Transverse colon (tissue), 4 donors: ENCODE measurements around the gene NMRK2. TPM values are rescaled to one million over a fixed set of nuclear protein-coding genes. Genes with fewer than 3 reads are reported as not detected.

ENCODE experiments used
- DNase-seq: peaks from one replicate; pipeline ENCODE4 v3.0.0-alpha.2; 2019
- H3K27ac ChIP-seq, 4 donors: fragments of 200-600 bp; sonication (generic); 2 replicates each; pipeline ENCODE4 v1.5.1; 2016 to 2018; ENCODE audit warnings: inconsistent platforms in 4 of 4
- H3K27me3 ChIP-seq: fragments of 200-600 bp; sonication (generic); 2 replicates; pipeline ENCODE4 v1.5.1; 2017; ENCODE audit warnings: inconsistent platforms
- H3K36me3 ChIP-seq, 4 donors: fragments of 200-600 bp; sonication (generic); 2 replicates each; pipeline ENCODE4 v1.5.1; 2017 to 2019; ENCODE audit warnings: inconsistent platforms in 4 of 4
- H3K4me1 ChIP-seq, 4 donors: fragments of 200-600 bp; sonication (generic); 2 replicates each; pipeline ENCODE4 v1.5.1; 2017 to 2020; ENCODE audit warnings: inconsistent platforms in 4 of 4
- H3K4me3 ChIP-seq, 4 donors: fragments of 200-600 bp; sonication (generic); 1 replicate in 1 of 4; 2 replicates in 3 of 4; pipeline versions ENCODE4 v1.5.1 to v1.6.1; 2017 to 2019; ENCODE audit warnings: inconsistent platforms in 4 of 4
- H3K9me3 ChIP-seq, 2 donors: fragments of 200-600 bp; sonication (generic); 2 replicates each; pipeline ENCODE4 v1.5.1; 2017 to 2019; ENCODE audit warnings: inconsistent platforms in 2 of 2
- EP300 ChIP-seq: sonication (generic); formaldehyde crosslinking; IDR thresholded peaks from one replicate; pipeline ENCODE4 v1.6.1; 2017; ENCODE audit warnings: antibody characterized with exemption, low read depth
- POLR2A ChIP-seq: fragments of 450-650 bp; IDR thresholded peaks from one replicate; pipeline ENCODE4 v1.6.1; 2016; ENCODE audit warnings: antibody characterized with exemption, mild to moderate bottlenecking, moderate library complexity
- POLR2AphosphoS5 ChIP-seq, 3 donors: sonication (generic); formaldehyde crosslinking; IDR thresholded peaks; one replicate each; pipeline ENCODE4 v1.6.1; 2016; ENCODE audit warnings: antibody characterized with exemption in 3 of 3
- WGBS, 2 donors: methylation state at CpG; one replicate each; pipeline ENCODE4 v1.1.5; 2018; ENCODE audit warnings: low coverage in 1 of 2; 5-methylcytosine and 5-hydroxymethylcytosine counted together
- in situ Hi-C, 4 donors: fragments of 200-750 bp; cut with MboI; loops; one replicate each; pipeline versions ENCODE4 v1.15.0 to v1.15.1; 2017; ENCODE audit warnings: low sequenced_read_pairs in 3 of 4, low pct_ligation_motif_present in 1 of 4, low pct_unique_long_range_greater_than_20kb in 1 of 4
- intact Hi-C: fragments of 100-400 bp; cut with DNase I; formaldehyde crosslinking; loops from one replicate; pipeline ENCODE4 v1.15.1; 2023; ENCODE audit warnings: low total_unique reads
- total RNA-seq, 4 donors: library from RNA; depleted of rRNA; stranded (reverse); fragments of >200 nt; gene quantifications; one replicate each; pipeline ENCODE4 v1.1.0, GENCODE V29; 2016
- TF ChIP-seq, protein P1 (sequence below), 5 experiments: fragments of 200-600 bp in 3 of 5; fragments of 450-650 bp in 2 of 5; sonication (generic) in 3 of 5; IDR thresholded peaks; 1 replicate in 2 of 5; 2 replicates in 3 of 5; pipeline ENCODE4 v1.5.1; 2016 to 2017; ENCODE audit warnings: antibody characterized with exemption in 5 of 5, inconsistent platforms in 3 of 5, mild to moderate bottlenecking in 2 of 5, moderate library complexity in 1 of 5

The NMRK2 gene
- total RNA-seq, 4 donors from 2014 or later, result 0.41 TPM; not detected in 3

GRCh38 chr19:3982701-3983541 is 50.1 kb downstream of the NMRK2 start:
- H3K9me3 ChIP-seq, result no peaks in the 10 kb centered on the region
- peak overlapping the region; percentile 91 to 94 (median 94) for H3K27ac ChIP-seq
- intact Hi-C loops, result no loop called here
- peaks cover 0 to 61% (median 29%) of the 10 kb centered on the region in 4 donors for H3K36me3 ChIP-seq
- no peaks in the 10 kb centered on the region for H3K27me3 ChIP-seq
- H3K4me1 ChIP-seq, result peaks cover 18 to 42% (median 34%) of the 10 kb centered on the region in 4 donors
- TF ChIP-seq, protein P1, sequence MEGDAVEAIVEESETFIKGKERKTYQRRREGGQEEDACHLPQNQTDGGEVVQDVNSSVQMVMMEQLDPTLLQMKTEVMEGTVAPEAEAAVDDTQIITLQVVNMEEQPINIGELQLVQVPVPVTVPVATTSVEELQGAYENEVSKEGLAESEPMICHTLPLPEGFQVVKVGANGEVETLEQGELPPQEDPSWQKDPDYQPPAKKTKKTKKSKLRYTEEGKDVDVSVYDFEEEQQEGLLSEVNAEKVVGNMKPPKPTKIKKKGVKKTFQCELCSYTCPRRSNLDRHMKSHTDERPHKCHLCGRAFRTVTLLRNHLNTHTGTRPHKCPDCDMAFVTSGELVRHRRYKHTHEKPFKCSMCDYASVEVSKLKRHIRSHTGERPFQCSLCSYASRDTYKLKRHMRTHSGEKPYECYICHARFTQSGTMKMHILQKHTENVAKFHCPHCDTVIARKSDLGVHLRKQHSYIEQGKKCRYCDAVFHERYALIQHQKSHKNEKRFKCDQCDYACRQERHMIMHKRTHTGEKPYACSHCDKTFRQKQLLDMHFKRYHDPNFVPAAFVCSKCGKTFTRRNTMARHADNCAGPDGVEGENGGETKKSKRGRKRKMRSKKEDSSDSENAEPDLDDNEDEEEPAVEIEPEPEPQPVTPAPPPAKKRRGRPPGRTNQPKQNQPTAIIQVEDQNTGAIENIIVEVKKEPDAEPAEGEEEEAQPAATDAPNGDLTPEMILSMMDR (IDR thresholded peaks at IDR 0.05), result no peak
- no peak for TF ChIP-seq EP300
- TF ChIP-seq POLR2AphosphoS5 (IDR thresholded peaks at IDR 0.05), result peak in 1 of 3 donors; percentile 47
- no peak for TF ChIP-seq POLR2A
- 89% methylated on average over 40 of the region's 40 CpGs; no CpG with 5 or more reads in 1 of the 2 donors for WGBS, 2 donors
- in situ Hi-C loops, result loop anchor here in 2 of 4 donors (10.0 to 25.0 kb wide), 2 partner anchors 154 to 202 kb away; partner anchors contain the start of genes ANKRD24 (in 2 of the 2) and SIRT6 (in 2 of the 2)
- peak overlapping the region in 1 of 4 donors; percentile 81 for H3K4me3 ChIP-seq
- no peak for DNase-seq

DNA sequence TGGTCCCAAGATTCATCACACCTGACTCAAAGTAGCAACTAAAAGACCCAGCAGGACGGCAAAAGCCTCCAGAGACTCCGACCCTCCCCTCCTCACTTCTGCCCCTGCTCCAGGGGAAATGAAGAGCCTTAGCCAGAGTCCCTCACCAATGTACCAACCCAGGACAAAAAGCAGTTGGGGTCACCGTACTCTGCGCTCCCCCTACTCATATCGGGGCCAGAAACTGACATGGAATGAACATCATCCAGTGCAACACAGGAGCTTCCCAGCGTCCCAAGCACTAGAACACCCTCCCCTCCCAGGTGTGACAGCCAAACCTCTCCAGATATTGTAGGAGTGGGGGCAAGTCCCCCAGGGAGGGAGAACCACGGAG is 50.7 kb downstream of the NMRK2 start:
- DNase-seq, result no peak
- H3K27ac ChIP-seq, result peak overlapping the region; percentile 91 to 94 (median 94)
- peak overlapping the region in 1 of 4 donors; percentile 81 for H3K4me3 ChIP-seq
- no peaks in the 10 kb centered on the region for H3K27me3 ChIP-seq
- peaks cover 22 to 45% (median 37%) of the 10 kb centered on the region in 4 donors for H3K4me1 ChIP-seq
- intact Hi-C loops, result no loop called here
- no peaks in the 10 kb centered on the region for H3K9me3 ChIP-seq
- in situ Hi-C loops, result loop anchor here in 2 of 4 donors (10.0 to 25.0 kb wide), 2 partner anchors 154 to 201 kb away; partner anchors contain the start of genes ANKRD24 (in 2 of the 2) and SIRT6 (in 2 of the 2)
- TF ChIP-seq, protein P1 (IDR thresholded peaks at IDR 0.05), result no peak
- no peak for TF ChIP-seq POLR2AphosphoS5 (IDR thresholded peaks at IDR 0.05)
- no peak for TF ChIP-seq EP300
- no peak for TF ChIP-seq POLR2A
- WGBS, 2 donors, result 40 to 64% methylated on average over 1 to 7 of the region's 7 CpGs
- peaks cover 0 to 55% (median 25%) of the 10 kb centered on the region in 4 donors for H3K36me3 ChIP-seq

DNA sequence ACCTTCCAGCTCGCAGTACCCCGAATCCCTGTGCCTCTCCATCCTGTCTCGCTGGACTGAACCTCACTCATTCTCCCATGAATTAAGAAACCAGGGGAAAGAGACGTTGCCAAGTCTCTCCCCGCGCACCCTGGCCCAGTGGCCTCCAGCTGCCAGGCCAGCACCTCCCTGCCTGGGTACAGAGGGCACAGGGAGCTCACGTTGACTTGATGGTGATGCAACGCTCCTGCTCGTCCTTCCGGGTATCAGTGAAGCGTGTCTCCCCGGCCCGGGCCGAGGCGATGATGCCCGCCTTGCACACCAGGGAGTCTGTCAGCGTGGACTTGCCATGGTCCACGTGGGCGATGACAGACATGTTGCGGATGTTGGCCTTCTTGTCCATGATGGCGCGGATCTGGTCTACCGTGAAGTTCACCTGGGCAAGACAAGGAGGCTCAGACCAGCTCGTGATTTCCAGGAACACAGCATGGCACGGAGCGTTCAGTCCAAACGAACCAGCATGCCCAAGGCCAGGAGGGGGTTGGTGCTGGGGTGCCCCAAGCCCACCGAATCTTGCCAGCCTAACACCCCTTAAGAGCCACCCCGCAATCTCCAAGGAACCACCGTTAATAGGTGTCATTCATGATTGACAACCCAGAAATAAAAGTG is 51.2 kb downstream of the NMRK2 start:
- no peaks in the 10 kb centered on the region for H3K9me3 ChIP-seq
- TF ChIP-seq EP300, result no peak
- peak; percentile 46 to 71 (median 70) for TF ChIP-seq POLR2AphosphoS5 (IDR thresholded peaks at IDR 0.05)
- TF ChIP-seq, protein P1 (IDR thresholded peaks at IDR 0.05), result no peak
- H3K27me3 ChIP-seq, result no peaks in the 10 kb centered on the region
- intact Hi-C loops, result no loop called here
- peak overlapping the region; percentile 91 to 94 (median 94) for H3K27ac ChIP-seq
- DNase-seq, result peak; percentile 70
- WGBS, 2 donors, result 20 to 61% methylated on average over 3 to 27 of the region's 30 CpGs
- peak overlapping the region; percentile 74 to 82 (median 81) for H3K4me3 ChIP-seq
- in situ Hi-C loops, result loop anchor here in 2 of 4 donors (10.0 to 25.0 kb wide), 2 partner anchors 153 to 201 kb away; partner anchors contain the start of genes ANKRD24 (in 2 of the 2) and SIRT6 (in 2 of the 2)
- peaks cover 0 to 50% (median 23%) of the 10 kb centered on the region in 4 donors for H3K36me3 ChIP-seq
- peaks cover 22 to 45% (median 37%) of the 10 kb centered on the region in 4 donors for H3K4me1 ChIP-seq

GRCh38 chr19:3984584-3984907 is 51.7 kb downstream of the NMRK2 start:
- Histone ChIP-seq H3K4me3 (peak overlapping the region; percentile 74 to 82 (median 81)), H3K4me1 (peaks cover 22 to 45% (median 37%) of the 10 kb centered on the region in 4 donors), H3K36me3 (peaks cover 0 to 45% (median 20%) of the 10 kb centered on the region in 4 donors), H3K27me3 (no peaks in the 10 kb centered on the region), H3K27ac (peak overlapping the region; percentile 91 to 94 (median 94)), H3K9me3 (no peaks in the 10 kb centered on the region)
- WGBS, 2 donors, result 0 to 1% methylated on average over 4 to 9 of the region's 10 CpGs
- in situ Hi-C loops, result loop anchor here in 2 of 4 donors (10.0 to 25.0 kb wide), 2 partner anchors 153 to 200 kb away; partner anchors contain the start of genes ANKRD24 (in 2 of the 2) and SIRT6 (in 2 of the 2)
- TF ChIP-seq EP300, result no peak
- DNase-seq, result no peak
- intact Hi-C loops, result no loop called here
